SK-MEL-5 (cell line): ENCODE results near the gene ATP4A. TPM values are rescaled to one million over a fixed set of nuclear protein-coding genes. Genes with fewer than 3 reads are reported as not detected.
A peak's percentile ranks its signal among the peaks of the same experiment; 100 is the strongest.

Source experiments
- DNase-seq: peaks from one replicate; pipeline ENCODE4 v3.0.0-alpha.2; 2016; ENCODE audit warnings: low read depth, low spot score
- in situ Hi-C: cut with HindIII; loops from 2 replicates; pipeline ENCODE4 v1.10.0; 2016; ENCODE audit warnings: low sequenced_read_pairs, high pct_unique_total_duplicates, low pct_unique_long_range_greater_than_20kb
- total RNA-seq: library from RNA; depleted of rRNA; stranded (reverse); fragments of >200 nt; shearing (Covaris generic); gene quantifications from 2 replicates; pipeline ENCODE4 v1.2.3, GENCODE V29; 2014

The ATP4A gene
- total RNA-seq, 1 experiment from 2014 or later, result not detected

- DNase-seq, result peak; percentile 64
- in situ Hi-C loops, result no loop called here
Measured at GRCh38 chr19:35555301-35556005, 8.0 kb downstream of the ATP4A start.

GRCh38 chr19:35554076-35554475 is 9.4 kb downstream of the ATP4A start:
- in situ Hi-C loops, result no loop called here

GRCh38 chr19:35553385-35554000 is 10.0 kb downstream of the ATP4A start:
- no peak for DNase-seq
- in situ Hi-C loops, result no loop called here

More at GRCh38 chr19:35554076-35554475, 9.4 kb downstream of the ATP4A start:
- DNase-seq, result no peak

- in situ Hi-C loops, result no loop called here
- DNase-seq, result no peak
Measured at GRCh38 chr19:35552534-35553384, 10.7 kb downstream of the ATP4A start.

GRCh38 chr19:35551091-35551810 is 12.2 kb downstream of the ATP4A start:
- no peak for DNase-seq
- in situ Hi-C loops, result no loop called here

- no peak for DNase-seq
- in situ Hi-C loops, result no loop called here
Measured at GRCh38 chr19:35549879-35550523, 13.5 kb downstream of the ATP4A start.

- DNase-seq, result peak; percentile 81
- in situ Hi-C loops, result no loop called here
Measured at GRCh38 chr19:35549174-35549788, 14.2 kb downstream of the ATP4A start.

GRCh38 chr19:35546532-35546931 is 16.9 kb downstream of the ATP4A start:
- in situ Hi-C loops, result no loop called here
- no peak for DNase-seq

GRCh38 chr19:35545855-35546381 is 17.5 kb downstream of the ATP4A start:
- in situ Hi-C loops, result no loop called here

GRCh38 chr19:35545001-35545854 is 18.2 kb downstream of the ATP4A start, which contains the start of gene TMEM147:
Gene TMEM147, plus strand, starts transcription at chr19:35545626. Its CDS starts 114 bp downstream, at chr19:35545740.
- DNase-seq, result peak; percentile 86
- in situ Hi-C loops, result no loop called here

More at GRCh38 chr19:35545855-35546381, 17.5 kb downstream of the ATP4A start:
- peak; percentile 38 for DNase-seq

- in situ Hi-C loops, result no loop called here
- no peak for DNase-seq
Measured at GRCh38 chr19:35544110-35544802, 19.2 kb downstream of the ATP4A start.

- in situ Hi-C loops, result no loop called here
- DNase-seq, result no peak
Measured at GRCh38 chr19:35543280-35544109, 20.0 kb downstream of the ATP4A start.

GRCh38 chr19:35542209-35542608 is 21.2 kb downstream of the ATP4A start:
- no peak for DNase-seq
- in situ Hi-C loops, result no loop called here

GRCh38 chr19:35540356-35540927 is 23.0 kb downstream of the ATP4A start:
- in situ Hi-C loops, result no loop called here
- no peak for DNase-seq
